Right lung (tissue), 5 donors: ENCODE measurements around the gene RNF39. TPM values are rescaled to one million over a fixed set of nuclear protein-coding genes. Genes with fewer than 3 reads are reported as not detected.
"Not testable (repeated sequence)": the region's sequence is repeated elsewhere in the genome, so short reads cannot be mapped to it uniquely, and the experiment has no call there.

Source experiments
- DNase-seq, 2 donors: peaks; one replicate each; pipeline ENCODE4 v3.0.0-alpha.2; 2013
- polyA plus RNA-seq, 5 donors: library from polyadenylated mRNA; unstranded; fragments of 120-200 nt; gene quantifications; one replicate each; pipeline versions ENCODE4 v1.2.1 to v1.2.3, GENCODE V29; 2013; ENCODE audit warnings: inconsistent platforms in 1 of 5, low replicate concordance in 1 of 5; ENCODE audit not compliant: insufficient read length in 5 of 5, insufficient read depth in 1 of 5

Gene RNF39
- polyA plus RNA-seq, 5 donors, result 0.64 to 1.4 (median 1.2) TPM

DNA sequence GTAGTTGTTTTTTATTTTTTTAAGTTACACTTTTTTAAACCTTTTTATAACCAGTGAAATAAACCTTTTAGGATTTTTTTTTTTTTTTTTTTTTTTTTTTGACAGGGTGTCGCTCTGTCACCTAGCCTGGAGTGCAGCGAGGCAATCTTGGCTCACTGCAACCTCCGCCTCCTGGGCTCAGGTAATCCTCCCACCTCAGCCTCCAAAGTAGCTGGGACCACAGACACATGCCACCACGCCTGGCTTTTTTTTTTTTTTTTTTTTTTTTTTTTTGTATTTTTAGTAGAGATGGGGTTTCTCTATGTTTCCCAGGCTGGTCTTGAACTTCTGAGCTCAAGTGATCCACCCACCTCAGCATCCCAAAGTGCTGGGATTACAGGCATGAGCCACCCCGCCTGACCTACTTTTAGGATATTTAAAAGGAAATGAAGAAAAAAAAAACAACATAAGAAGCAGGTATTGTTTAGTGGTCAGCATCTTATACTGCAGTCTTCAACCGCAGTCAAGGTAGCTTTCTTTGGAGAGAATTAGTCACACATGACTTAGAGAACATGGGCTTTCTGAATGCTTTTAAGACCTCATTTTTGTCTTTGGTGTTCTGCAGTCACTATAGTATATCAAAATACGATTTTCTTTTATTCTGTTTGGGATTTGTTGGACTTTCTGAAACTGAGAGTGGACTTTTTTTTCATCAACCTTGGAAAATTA lies 12.9 kb downstream of the RNF39 start:
- no peak for DNase-seq

DNA sequence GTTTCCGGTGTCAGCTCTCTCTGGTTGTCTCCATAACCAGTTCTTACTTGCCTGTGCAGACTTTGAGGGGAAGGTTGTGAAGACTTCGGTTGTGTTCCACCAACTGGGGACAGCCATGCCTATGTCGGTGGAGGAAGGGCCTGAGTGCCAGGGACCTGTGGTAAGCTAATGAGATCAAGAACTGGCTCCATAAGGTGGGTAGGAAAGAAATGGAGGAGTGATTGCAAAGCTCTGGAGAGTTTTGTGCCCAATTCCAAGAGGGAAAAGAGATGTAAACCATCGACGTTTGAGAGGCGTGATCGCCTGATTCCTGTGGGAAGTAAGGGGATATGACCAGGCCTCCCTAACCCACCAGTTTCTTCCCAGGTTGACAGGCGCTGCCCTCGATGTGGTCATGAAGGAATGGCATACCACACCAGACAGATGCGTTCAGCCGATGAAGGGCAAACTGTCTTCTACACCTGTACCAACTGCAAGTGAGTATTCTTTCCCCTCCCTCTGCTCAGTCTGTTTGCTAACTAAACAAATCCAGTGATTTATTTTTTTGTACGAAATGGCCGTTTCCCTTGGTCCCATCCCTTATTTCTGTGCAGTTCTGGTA lies 13.6 kb downstream of the RNF39 start:
- no peak for DNase-seq

DNA sequence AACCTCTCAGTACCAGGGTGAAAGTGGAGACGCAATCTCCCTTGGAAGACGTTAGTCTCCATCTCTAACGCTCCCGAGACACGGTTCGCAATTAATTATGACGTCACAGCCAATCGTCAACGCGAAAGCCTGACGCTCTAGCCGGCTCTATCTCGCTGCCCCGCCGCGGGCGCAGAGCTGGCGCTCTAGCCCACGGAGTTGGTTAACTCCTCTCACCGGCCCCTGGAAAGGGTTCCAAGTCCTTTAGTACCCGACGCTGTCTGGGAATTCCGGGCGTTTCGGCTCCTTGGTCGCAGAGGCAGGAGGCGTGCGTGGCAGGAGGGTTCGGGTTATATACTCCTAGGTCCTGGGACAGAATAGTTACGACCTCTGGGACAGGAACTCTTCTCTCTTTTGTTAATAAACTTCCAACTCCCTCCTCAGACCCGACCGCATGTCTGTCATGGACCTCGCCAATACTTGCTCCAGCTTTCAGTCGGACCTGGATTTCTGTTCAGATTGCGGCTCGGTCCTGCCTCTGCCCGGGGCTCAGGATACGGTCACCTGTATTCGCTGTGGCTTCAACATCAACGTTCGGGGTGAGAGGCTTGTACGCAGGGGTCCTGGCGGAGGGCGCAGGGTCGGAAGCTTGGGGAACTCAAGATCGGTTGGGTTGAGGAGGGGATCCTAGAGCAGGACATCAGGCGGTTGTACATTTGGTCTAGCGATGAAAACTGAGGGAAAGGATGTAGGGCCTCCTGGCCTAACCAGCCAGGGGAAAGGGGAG lies 14.3 kb downstream of the RNF39 start, which contains the start of gene POLR1H:
TSS of gene POLR1H (plus strand) at position 174 of the 766 bp plus-strand sequence. CDS start at position 434, 260 bp downstream.
- peak; percentile 93 to 96 for DNase-seq

DNA sequence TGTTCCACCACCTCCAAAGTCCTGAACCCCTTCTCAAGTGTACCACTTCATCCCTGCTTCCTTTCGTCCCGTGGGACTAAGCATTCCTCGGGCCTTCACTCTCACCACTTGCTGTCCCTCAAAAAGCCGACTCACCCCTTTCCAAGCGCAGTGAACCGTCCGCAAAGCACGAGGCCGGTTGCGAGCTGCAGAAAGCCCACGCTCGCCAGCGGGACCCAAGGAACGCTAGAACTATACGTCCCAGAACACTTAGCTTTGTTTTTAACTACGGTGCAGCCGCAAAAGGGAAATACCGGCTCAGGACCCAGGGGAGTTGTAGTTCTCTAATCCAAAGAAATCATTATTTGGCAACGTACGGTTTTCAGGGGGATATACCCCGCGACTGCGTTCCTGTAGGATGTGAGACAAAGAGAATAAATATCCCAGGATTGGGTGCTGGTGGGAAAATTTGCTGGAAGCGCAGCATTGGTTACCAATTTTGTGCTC lies 14.9 kb downstream of the RNF39 start:
- DNase-seq, result no peak

DNA sequence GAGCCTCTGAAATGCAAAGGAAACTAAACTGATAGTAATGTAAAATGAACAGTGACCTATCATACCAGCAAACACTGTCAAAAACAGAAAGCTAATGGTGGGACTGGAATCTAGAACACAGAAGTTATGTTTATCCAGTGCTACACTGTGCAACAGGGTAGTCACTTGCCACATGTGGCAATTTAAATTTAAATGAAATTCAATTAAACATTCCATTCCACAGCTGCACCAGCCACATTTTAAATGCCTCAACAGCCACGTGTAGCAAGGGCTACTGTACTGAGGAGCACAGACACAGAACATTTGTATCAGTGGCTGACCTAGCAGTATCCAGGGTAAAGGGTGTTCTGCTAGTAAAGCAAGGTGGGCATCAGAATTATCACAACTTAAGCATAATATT lies 20.1 kb downstream of the RNF39 start:
- DNase-seq, result no peak

DNA sequence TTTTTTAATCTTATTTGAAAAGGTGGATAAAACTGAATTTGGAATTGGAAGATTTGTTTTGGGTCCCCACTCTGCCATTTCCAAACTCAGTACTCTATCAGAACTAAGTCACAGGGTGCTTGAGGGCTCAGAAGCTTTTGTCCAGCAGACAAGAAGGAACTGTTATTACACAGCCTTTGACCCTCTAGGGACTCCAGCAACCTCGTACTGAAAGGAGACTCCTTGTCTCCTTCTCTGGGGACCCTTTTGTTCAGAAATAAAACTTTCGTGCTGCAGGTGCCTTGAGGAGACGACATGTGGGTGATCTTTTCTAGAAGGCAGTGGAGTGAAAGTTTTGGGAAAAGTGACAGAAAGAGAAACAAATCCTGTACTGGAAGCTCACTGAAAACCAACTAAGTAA lies 21.9 kb downstream of the RNF39 start:
- no peak for DNase-seq

DNA sequence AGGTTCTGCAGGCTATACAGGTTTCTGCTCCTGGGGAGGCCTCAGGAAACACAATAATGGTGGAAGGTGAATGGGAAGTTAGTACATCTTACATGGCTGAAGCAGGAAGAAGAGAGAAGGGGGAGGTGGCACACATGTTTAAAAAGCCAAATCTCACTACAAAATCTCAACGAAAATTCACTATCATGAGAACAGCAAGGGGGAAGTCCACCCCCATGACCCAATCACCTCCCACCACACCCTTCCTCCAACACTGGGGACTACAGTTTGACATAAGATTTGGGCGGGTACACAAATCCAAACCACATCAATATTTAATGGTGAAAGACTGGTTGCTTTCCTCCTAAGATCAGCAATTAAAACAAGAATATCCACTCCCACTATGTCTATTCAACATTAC lies 28.3 kb downstream of the RNF39 start:
- DNase-seq, result no peak

DNA sequence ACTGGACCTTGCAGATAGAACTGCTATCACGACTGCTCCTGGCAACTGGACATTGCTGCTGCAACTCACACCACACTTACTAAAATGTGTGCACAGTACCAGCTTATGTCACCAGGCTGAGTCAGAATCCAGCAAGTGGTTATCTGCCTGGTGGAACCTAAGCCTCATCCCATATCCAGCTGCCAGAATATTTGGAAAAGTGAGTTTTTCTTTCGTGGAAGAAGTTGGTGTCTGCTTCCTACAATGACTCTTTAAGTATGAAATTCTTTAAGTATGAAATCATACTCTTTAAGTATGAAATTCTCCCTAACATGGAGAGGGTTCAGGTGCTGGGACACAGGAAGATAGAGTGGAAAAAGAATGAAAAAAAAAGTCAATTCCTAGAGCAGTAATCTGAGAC lies 30.9 kb downstream of the RNF39 start:
- DNase-seq, result no peak

DNA sequence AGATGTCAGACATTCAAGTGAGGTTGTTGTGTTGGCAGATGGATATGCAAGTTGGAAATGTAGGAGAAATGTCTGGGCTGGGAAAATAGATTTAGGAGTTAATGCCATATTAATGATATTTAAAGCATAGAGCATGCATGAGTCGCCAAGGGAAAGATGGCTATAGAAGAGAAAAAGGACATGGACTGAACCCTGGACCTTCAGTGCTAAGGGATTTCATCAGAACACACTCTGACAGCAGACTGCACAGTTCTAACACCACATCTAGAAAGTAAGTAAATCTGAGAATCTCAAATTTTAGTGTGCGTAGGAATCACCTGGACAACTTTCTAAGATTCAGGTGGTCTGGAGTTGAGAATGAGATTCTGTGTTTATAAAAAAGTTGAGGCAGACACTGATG lies 31.8 kb downstream of the RNF39 start:
- DNase-seq, result no peak

DNA sequence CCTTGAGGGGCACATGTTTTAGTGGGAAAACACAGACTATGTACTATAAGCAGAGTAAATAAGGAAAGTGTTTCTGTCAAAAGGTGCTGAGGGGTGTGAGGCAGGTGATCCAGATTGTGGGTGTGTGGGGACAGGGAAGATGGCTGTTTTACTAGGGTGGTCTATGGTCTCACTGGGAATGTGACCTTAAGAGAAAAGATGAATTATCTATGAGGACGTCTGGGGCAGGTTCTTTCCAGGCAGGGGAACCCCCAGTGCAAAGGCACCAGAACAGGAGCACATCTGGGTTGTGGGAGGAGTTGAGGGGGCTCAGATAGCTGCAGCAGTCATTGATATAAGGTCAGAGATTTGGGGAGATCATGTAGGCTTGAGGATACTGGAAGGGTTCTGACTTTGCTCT lies 32.7 kb downstream of the RNF39 start:
- no peak for DNase-seq

DNA sequence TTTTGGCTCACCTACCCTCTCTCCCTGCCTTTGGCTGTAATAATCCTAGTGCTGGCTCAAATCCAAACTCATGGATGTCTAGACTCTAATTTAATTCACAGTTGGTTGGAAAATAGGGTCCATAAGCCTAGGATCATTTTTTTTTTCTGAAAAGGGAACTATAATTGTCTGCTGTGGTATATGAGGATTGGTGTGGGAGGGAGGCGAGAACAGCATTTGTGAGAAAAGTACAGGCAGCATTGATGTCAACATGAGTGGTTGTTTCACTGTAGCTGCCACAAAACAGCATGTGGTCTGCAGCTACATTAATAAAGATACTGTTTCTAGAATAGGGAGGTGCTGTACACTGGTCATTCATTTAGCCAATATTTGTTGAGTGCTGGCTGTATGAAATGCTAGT lies 33.1 kb downstream of the RNF39 start:
- DNase-seq, result no peak

DNA sequence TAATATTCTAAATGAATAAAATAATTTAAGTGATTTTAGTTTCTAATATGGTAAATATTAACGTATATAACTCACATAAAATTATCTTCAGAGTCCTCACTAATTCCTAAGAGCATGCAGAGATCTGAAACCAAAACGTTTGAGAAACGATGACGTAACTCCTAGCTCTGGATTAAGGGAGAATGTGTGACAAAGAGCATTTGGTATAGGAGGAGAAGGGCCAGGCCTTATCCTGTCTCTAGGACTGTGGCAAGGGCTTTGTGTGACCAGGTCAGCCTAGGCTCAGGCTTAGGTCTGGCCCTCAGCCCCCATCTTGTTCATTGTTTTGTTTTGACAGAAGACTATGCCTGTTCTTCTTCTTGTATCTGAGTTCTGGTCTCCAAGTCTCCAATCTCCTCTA lies 33.7 kb downstream of the RNF39 start:
- DNase-seq, result no peak

DNA sequence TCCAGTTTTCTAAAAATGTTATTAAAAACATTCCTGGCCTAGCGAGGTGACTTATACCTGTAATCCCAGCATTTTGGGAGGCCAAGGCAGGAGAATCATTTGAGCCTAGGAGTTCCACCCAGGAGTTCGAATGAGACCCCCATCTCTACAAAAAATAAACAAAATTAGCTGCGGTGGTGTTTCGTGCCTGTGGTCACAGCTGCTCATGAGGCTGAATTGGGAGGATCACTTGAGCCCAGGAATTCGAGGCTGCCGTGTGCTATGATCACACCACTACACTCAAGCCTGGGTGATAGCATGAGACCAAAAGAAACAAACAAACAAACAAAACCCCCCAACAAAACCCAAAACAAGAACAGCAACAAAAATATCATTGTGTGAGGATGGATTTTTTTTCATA lies 34.3 kb downstream of the RNF39 start:
- no peak for DNase-seq

DNA sequence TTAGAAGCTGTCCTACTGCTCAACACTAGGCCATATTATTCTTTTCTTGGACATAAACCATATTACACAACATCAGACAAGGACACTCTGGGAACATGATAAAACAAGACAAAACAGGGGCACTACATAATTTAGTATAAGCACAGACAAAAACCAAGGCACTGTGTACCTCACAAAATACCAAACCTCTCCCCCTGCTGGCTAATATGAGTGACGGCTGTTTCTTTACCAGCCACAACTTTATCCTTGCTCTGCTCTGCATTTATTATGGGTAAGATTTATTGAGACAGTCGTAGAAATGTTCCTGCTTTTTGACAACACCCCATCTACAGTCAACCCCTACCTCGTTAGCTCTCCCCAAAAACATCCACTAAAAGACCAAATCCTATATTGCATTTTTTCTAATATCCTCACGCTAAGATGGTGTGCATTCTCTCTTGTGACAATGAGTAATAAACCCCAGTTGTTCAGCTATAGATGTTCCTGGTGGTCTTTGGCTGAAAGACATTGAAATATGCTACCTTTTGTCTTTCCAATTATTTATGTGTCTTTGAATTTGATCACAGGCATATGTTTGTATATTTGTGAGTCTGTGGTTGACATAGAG lies 38.3 kb downstream of the RNF39 start:
- no peak for DNase-seq

DNA sequence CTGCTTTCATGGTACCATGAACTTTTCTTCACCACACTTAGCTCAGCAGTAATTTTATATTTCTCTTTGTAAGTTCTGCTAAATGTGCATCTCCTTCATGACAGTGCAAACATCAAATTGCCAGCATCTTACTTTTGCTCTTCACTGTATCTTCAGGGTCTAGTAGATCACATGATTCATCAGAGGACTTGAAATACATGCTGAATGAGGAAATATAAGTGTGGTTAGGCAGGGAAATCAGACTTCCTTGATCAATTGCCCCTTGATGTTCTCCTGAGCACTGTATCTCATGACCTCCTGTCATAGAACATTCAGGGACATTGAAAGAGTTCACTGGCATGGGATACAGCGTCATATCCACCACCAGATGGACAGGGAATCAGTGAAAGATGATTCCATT lies 39.8 kb downstream of the RNF39 start:
- no peak for DNase-seq

DNA sequence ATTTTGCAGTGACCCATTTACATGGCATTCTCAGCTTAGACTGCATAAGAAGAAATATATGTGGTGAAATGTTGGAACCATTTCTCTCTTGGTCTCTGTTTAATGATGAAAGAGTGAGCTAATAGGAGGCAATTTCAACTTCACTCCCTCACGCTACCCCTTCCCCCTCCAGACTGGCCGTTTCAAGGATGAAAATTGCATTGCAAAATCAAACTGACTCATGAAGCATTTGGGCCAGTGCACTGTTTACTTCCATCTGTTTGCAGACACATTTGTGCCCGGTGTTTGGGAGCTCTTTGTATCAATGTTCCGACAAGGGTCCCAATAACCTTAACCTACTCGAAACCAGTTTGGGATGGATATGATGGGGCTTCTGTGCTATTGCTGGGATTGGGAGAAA lies 42.1 kb downstream of the RNF39 start:
- DNase-seq, result not testable (repeated sequence)

DNA sequence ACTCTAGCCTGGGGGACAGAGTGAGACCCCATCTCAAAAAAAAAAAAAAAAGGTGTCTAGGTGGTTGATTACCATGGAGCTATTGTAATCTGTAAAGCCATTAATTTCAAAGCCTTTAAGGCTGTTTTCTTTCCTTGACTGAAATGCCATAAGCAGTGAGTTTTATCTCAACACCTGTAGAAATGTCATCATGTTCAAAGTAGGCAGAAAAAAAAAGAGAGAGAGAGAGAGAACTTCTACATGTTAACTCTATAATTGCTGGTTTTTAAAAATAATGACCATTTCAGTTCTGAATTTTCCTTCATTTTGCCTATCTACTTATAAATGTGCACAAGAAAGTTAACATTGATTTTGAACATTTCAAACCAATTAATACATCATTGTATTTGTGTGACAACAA lies 44.2 kb downstream of the RNF39 start:
- no peak for DNase-seq

DNA sequence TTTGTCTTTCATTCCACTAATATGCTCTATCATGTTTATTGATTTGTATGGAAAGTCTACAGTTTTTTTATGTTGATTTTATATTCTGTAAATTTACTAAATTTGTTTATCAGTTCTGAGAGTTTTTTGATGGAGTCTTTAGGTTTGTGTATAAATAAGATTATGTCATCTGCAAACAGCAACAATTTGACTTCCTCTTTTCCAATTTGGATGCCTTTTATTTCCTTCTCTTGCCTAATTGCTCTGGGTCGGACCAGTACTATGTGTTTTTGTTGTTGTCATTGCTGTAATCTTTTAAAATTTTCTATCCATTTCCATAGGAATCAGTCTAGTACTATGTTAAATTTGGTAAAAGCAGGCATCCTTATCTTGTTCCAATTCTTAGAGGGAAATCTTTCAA lies 46.0 kb downstream of the RNF39 start:
- no peak for DNase-seq

DNA sequence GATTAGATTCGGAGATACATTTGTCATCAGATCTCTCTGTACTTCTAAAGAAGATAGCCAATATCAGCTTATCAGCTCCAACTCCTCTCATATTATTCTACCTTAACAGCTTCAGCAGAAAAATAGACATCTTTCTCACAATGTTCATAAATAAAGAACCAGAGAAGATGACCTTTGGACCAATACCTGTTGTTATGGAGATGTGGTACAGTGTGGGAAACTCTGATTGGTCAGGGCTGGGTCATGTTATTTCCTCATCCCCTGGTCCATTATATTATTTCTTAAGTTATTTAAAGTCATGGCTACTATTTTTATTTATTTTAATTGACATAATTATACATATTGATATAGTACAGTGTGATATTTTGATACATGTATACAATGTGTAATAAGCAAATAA lies 50.4 kb downstream of the RNF39 start:
- DNase-seq, result no peak

DNA sequence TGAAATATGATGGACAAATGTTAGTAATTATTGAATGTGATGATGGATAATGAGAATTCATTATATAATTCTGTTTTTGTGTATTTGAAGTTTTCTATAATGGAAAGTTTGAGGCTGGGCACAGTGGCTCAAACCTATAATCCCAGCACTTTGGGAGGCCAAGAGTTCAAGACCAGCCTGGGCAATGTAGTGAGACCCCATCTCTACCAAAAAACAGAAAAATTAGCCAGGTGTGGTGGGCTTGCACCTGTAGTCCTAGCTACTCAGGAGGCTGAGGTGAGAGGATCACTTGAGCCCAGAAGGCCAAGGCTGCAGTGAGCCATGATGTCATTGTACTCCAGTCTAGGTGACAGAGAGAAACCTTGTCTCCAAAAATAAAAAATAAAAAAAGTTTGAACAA lies 52.9 kb downstream of the RNF39 start:
- not testable (repeated sequence) for DNase-seq

DNA sequence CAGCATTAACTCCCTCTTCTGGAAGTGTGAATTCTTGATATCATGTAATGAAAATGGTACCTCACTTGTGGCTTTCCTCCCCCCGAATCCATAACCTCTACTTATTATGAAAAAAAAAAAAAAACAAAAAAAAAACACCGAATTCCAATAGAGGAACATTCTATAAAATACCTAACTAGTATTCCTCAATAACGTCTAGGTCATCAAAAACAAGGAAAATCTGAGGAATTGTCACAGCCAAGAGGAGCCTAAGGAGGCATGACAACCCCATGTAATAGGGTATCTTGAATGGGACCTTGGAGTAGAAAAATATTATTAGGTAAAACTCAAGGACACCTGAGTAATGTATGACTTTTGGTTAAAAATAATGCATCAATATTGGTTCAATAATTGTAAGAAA lies 53.4 kb downstream of the RNF39 start:
- DNase-seq, result no peak

DNA sequence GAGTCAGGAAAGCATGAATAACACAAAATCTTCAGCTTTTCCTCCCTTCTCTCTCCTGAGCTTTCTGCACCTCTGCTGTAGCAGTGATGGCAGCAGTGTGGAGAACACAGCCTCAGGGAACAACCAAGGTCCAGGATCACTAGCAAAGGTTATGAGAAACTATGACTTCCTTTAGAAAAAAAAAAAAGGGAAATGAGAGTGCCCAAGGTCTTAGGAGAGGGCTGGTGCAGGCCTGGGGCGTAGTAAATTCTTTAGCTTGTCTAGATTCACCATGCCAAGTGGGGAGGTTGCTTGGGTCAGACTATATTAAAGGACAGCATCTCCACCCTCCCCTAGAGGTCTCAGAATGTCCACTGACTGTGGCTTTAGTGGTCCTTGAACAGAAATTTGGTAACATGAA lies 54.9 kb downstream of the RNF39 start:
- no peak for DNase-seq
